ENCODE data around the gene CLSTN3.

DNA sequence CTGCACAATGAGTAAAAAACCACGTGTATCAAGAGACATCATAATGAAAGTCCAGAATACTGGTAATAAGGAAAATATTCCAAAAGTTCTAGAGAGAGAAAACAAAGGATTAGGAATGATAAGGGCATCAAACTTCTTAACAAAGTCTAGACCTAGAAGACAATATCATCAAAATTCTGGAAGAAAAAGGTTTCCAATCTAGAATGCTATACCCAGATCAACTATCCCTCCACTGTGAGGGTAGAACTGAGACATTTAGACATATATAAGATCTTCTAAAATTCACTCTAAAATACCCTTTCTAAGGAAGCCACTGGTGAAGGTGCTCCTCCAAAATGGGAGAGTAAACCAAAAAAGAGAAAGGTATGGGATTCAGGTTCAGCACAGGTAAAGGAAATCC, 24.1 kb upstream of the CLSTN3 start:
- TF ChIP-seq, protein P1, sequence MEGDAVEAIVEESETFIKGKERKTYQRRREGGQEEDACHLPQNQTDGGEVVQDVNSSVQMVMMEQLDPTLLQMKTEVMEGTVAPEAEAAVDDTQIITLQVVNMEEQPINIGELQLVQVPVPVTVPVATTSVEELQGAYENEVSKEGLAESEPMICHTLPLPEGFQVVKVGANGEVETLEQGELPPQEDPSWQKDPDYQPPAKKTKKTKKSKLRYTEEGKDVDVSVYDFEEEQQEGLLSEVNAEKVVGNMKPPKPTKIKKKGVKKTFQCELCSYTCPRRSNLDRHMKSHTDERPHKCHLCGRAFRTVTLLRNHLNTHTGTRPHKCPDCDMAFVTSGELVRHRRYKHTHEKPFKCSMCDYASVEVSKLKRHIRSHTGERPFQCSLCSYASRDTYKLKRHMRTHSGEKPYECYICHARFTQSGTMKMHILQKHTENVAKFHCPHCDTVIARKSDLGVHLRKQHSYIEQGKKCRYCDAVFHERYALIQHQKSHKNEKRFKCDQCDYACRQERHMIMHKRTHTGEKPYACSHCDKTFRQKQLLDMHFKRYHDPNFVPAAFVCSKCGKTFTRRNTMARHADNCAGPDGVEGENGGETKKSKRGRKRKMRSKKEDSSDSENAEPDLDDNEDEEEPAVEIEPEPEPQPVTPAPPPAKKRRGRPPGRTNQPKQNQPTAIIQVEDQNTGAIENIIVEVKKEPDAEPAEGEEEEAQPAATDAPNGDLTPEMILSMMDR (IDR thresholded peaks at IDR 0.05; ENCODE audit: extremely low read depth in 1 of 2, insufficient read depth in 1 of 2, low read depth in 1 of 2, low read length in 2 of 2) = no peak
- no peak for TF ChIP-seq FOS (IDR thresholded peaks at IDR 0.05; ENCODE audit: borderline replicate concordance, insufficient read depth, low read length)
- no peak for TF ChIP-seq EZH2 (IDR thresholded peaks at IDR 0.05; ENCODE audit: borderline replicate concordance, low read depth, low read length, severe bottlenecking)
- TF ChIP-seq POLR2AphosphoS5 (IDR thresholded peaks at IDR 0.05; ENCODE audit: insufficient read depth, low read depth, low read length) = no peak
- TF ChIP-seq POLR2A (IDR thresholded peaks at IDR 0.05; ENCODE audit: low read depth, low read length) = no peak
- no peak for TF ChIP-seq GATA2 (IDR thresholded peaks at IDR 0.05; ENCODE audit: insufficient read depth, insufficient read length, low read depth, low read length)
- TF ChIP-seq, protein P2, sequence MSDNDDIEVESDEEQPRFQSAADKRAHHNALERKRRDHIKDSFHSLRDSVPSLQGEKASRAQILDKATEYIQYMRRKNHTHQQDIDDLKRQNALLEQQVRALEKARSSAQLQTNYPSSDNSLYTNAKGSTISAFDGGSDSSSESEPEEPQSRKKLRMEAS (IDR thresholded peaks at IDR 0.05; ENCODE audit: insufficient read depth, insufficient read length) = no peak

All from endothelial cell of umbilical vein (primary cell).